Caco-2 (cell line): ENCODE measurements around the gene KCNH2. TPM values are rescaled to one million over a fixed set of nuclear protein-coding genes. Genes with fewer than 3 reads are reported as not detected.

Experiments
- BruUV-seq: library from RNA; stranded (reverse); fragments of 400-500 nt; replicated peaks from 2 replicates; lab custom pipeline; 2021; lab: Mats Ljungman, UMichigan
- CTCF ChIA-PET: fragments of 300-600 bp; sonication (Branson Sonifier 250); formaldehyde crosslinking; loops from one replicate; lab custom pipeline; 2022; ENCODE audit warnings: antibody characterized with exemption; lab: Charles Lee
- POLR2A ChIA-PET: fragments of 300-600 bp; sonication (Branson Sonifier 250); formaldehyde crosslinking; loops from one replicate; lab custom pipeline; 2022; ENCODE audit warnings: antibody characterized with exemption; lab: Charles Lee
- DNase-seq, 2 experiments: peaks; one replicate each; pipeline versions ENCODE4 v3.0.0 to v3.0.0-alpha.2; 2020 to 2022
- H3K27me3 ChIP-seq: replicated peaks from 2 replicates; pipeline ENCODE4 v1.6.0; 2011; ENCODE audit warnings: low read length; ENCODE audit not compliant: control insufficient read depth, insufficient read depth
- H3K36me3 ChIP-seq: 2 replicates; pipeline ENCODE4 v1.5.1; 2011; ENCODE audit warnings: low read length; ENCODE audit not compliant: control insufficient read depth, insufficient read depth
- H3K4me1 ChIP-seq: fragments of 250-450 bp; sonication (Bioruptor Pico); 2 replicates; pipeline ENCODE4 v1.5.1; 2020; ENCODE audit warnings: mild to moderate bottlenecking
- H3K4me3 ChIP-seq: 2 replicates; pipeline ENCODE4 v1.5.1; 2011; ENCODE audit warnings: low read depth, mild to moderate bottlenecking, control low read depth, low read length
- H3K9me3 ChIP-seq: fragments of 250-450 bp; sonication (Bioruptor Pico); 2 replicates; pipeline ENCODE4 v1.5.1; 2020; ENCODE audit warnings: mild to moderate bottlenecking, moderate library complexity
- H3K27ac Mint-ChIP-seq: one replicate; pipeline ENCODE4 v1.8.0; 2022; ENCODE audit warnings: mixed read lengths; ENCODE audit not compliant: unreplicated experiment
- H3K27me3 Mint-ChIP-seq: one replicate; pipeline ENCODE4 v1.8.0; 2022; ENCODE audit warnings: mixed read lengths; ENCODE audit not compliant: insufficient read depth, unreplicated experiment
- H3K36me3 Mint-ChIP-seq: one replicate; pipeline ENCODE4 v1.8.0; 2022; ENCODE audit warnings: mild to moderate bottlenecking, mixed read lengths; ENCODE audit not compliant: insufficient read depth, unreplicated experiment
- H3K4me1 Mint-ChIP-seq: one replicate; pipeline ENCODE4 v1.8.0; 2022; ENCODE audit warnings: low read depth, mixed read lengths; ENCODE audit not compliant: unreplicated experiment
- H3K4me3 Mint-ChIP-seq: one replicate; pipeline ENCODE4 v1.8.0; 2022; ENCODE audit warnings: mild to moderate bottlenecking, moderate library complexity, mixed read lengths; ENCODE audit not compliant: unreplicated experiment
- H3K9me3 Mint-ChIP-seq: one replicate; pipeline ENCODE4 v1.8.0; 2022; ENCODE audit warnings: mixed read lengths; ENCODE audit not compliant: unreplicated experiment
- intact Hi-C: fragments of 100-400 bp; cut with micrococcal nuclease; formaldehyde crosslinking; loops from one replicate; pipeline ENCODE4 v1.10.0; 2022; ENCODE audit not compliant: unreplicated experiment
- total RNA-seq: library from RNA; stranded (reverse); gene quantifications from 2 replicates; pipeline ENCODE4 v1.2.3, GENCODE V29; 2022
- TF ChIP-seq, protein P1 (sequence below), 2 experiments: fragments of 200-600 bp in 1 of 2; IDR thresholded peaks; 1 replicate in 1 of 2; 2 replicates in 1 of 2; pipeline versions ENCODE4 v1.5.1 to v1.8.0; 2011 to 2022; ENCODE audit warnings: antibody characterized with exemption in 1 of 2, control low read depth in 1 of 2, inconsistent platforms in 1 of 2, low read depth in 1 of 2, low read length in 1 of 2, mild to moderate bottlenecking in 1 of 2, moderate library complexity in 1 of 2; ENCODE audit not compliant: insufficient read depth in 1 of 2, severe bottlenecking in 1 of 2, unreplicated experiment in 1 of 2

The KCNH2 gene
- total RNA-seq, 1 experiment from 2014 or later: 0.66 TPM

DNA sequence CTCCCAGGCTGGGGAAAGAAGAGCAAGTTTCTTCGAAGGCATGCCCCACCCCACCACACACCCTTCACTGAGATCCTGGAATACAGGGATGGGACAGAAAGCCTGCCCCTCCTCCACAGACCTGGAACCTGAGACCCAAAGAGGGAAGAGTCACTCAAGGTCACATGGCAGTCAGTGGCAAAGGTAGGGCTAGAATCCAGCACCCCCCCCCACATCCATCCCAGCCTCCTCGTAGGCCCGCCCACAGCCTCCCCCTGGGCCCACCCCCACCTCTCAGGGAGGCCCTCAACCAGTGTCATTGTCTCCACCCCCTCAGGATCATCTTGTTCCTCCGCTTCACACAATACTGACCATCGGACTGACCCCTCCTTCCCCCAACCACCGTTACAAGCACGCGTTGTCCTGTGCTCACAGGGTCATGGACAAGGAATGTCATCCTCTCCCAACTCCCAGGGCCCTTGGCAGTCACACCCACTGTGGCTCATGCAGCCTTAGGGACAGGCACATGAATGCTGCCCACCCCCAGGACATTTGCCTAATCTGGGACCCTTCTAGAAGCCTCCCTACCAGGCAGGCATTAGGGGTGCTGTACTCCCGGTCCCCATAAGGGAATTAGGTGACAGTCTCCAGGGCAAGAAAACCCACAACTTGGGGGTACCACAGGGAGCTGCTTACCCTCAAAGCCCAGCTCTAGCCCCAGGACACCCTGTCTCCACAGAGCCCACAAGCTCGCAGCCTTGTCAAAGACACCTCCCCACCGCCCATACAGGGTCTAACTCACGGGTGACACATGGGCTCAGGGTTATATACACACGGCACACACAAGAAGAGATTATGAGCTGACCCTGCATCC is 1.4 kb downstream of the KCNH2 start:
- peaks cover 11% of the 10 kb centered on the region for H3K4me1 Mint-ChIP-seq
- peaks cover 16% of the 10 kb centered on the region for H3K4me1 ChIP-seq
- DNase-seq: no peak
- H3K27me3 Mint-ChIP-seq: peaks cover 17% of the 10 kb centered on the region
- no peaks in the 10 kb centered on the region for H3K9me3 ChIP-seq
- peaks cover 7% of the 10 kb centered on the region for H3K36me3 Mint-ChIP-seq
- no peaks in the 10 kb centered on the region for H3K36me3 ChIP-seq
- H3K27me3 ChIP-seq: no peaks in the 10 kb centered on the region
- H3K4me3 Mint-ChIP-seq: peak overlapping the region; percentile 66
- BruUV-seq: no TSS peak
- TF ChIP-seq, protein P1, sequence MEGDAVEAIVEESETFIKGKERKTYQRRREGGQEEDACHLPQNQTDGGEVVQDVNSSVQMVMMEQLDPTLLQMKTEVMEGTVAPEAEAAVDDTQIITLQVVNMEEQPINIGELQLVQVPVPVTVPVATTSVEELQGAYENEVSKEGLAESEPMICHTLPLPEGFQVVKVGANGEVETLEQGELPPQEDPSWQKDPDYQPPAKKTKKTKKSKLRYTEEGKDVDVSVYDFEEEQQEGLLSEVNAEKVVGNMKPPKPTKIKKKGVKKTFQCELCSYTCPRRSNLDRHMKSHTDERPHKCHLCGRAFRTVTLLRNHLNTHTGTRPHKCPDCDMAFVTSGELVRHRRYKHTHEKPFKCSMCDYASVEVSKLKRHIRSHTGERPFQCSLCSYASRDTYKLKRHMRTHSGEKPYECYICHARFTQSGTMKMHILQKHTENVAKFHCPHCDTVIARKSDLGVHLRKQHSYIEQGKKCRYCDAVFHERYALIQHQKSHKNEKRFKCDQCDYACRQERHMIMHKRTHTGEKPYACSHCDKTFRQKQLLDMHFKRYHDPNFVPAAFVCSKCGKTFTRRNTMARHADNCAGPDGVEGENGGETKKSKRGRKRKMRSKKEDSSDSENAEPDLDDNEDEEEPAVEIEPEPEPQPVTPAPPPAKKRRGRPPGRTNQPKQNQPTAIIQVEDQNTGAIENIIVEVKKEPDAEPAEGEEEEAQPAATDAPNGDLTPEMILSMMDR (IDR thresholded peaks at IDR 0.05; ENCODE audit: insufficient read depth in 1 of 2, low read depth in 1 of 2, low read length in 1 of 2, severe bottlenecking in 1 of 2, unreplicated experiment in 1 of 2): no peak
- POLR2A ChIA-PET: no interaction called here
- H3K27ac Mint-ChIP-seq: no peak overlapping the region
- intact Hi-C loops: no loop called here
- no peaks in the 10 kb centered on the region for H3K9me3 Mint-ChIP-seq
- peak overlapping the region; percentile 28; the same call in 1 of the 2 replicates for H3K4me3 ChIP-seq
- CTCF ChIA-PET: interaction anchor here (1.0 kb wide), 2 partner anchors 14 to 52 kb away, joined by 3 to 4 read pairs; partner anchors contain the start of gene ABCB8

DNA sequence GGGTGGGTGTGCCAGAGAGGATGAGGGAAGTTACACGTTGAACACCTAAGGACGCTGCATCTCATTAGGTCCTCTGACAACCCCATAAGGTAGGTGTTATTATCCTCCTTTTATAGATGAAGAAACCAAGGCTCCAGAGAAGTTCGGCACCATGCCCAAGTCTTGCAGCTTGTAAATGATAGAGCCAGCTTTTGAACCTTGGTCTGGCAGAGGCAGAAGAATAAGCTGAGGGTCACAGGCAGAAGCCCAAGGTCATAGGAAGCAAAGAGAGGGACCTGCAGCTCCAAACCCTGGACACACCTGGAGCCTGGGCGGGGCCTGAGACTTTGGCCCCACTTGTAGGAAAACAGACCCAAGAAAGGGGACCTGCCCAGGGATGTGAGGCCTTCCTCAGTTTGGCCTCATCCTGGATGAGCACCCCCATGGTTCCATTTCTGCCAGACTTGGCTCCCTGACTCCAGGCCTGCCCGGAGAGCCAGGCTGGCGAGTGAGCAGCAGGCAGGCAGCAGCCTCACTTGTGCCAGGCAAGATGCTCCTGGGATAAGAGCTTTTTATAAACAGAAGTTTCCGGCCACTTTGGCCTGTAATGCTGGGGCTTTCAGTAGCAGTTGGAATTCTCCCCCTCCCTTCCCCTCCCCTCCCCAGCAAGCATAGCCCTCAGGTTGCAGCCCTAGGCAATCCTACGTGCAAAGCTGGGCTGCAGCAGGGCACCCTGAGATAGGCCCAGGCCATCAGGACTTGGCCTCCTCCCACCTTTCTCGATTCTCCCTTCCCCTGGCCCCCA is 2.4 kb downstream of the KCNH2 start:
- Mint-ChIP-seq H3K36me3 (peaks cover 7% of the 10 kb centered on the region), H3K27me3 (peaks cover 12% of the 10 kb centered on the region), H3K4me3 (peak overlapping the region; percentile 77), H3K4me1 (peaks cover 11% of the 10 kb centered on the region), H3K27ac (no peak overlapping the region), H3K9me3 (no peaks in the 10 kb centered on the region)
- no peaks in the 10 kb centered on the region for H3K36me3 ChIP-seq
- peak overlapping the region; percentile 72 for H3K4me3 ChIP-seq
- peaks cover 16% of the 10 kb centered on the region for H3K4me1 ChIP-seq
- intact Hi-C loops: no loop called here
- TF ChIP-seq, protein P1 (IDR thresholded peaks at IDR 0.05; ENCODE audit: insufficient read depth in 1 of 2, low read depth in 1 of 2, low read length in 1 of 2, severe bottlenecking in 1 of 2, unreplicated experiment in 1 of 2): no peak
- DNase-seq: no peak
- no TSS peak for BruUV-seq
- CTCF ChIA-PET: interaction anchor here (0.5 to 1.2 kb wide), 4 partner anchors 47 to 87 kb away, joined by 3 to 5 read pairs (median 4); partner anchors contain the start of gene ABCB8
- no peaks in the 10 kb centered on the region for H3K27me3 ChIP-seq
- no peaks in the 10 kb centered on the region for H3K9me3 ChIP-seq
- POLR2A ChIA-PET: interaction anchor here (0.5 to 0.7 kb wide), 2 partner anchors 30 to 192 kb away, joined by 3 to 7 read pairs; no protein-coding TSS in a partner anchor
